Ascending aorta (tissue), 2 donors: Measurements from ENCODE around the gene LBR. TPM values are rescaled to one million over a fixed set of nuclear protein-coding genes. Genes with fewer than 3 reads are reported as not detected.

ENCODE experiments used
- DNase-seq, 2 donors: peaks; one replicate each; pipeline ENCODE4 v3.0.0-alpha.2; 2019; ENCODE audit warnings: low spot score in 2 of 2
- H3K27ac ChIP-seq, 2 donors: fragments of 200-600 bp; sonication (generic); one replicate each; pipeline ENCODE4 v1.5.1; 2016 to 2017; ENCODE audit warnings: mild to moderate bottlenecking in 1 of 2
- H3K27me3 ChIP-seq: fragments of 200-600 bp; sonication (generic); one replicate; pipeline ENCODE4 v1.5.1; 2017
- H3K36me3 ChIP-seq, 2 donors: fragments of 200-600 bp; sonication (generic); one replicate each; pipeline ENCODE4 v1.5.1; 2016
- H3K4me1 ChIP-seq, 2 donors: fragments of 200-600 bp; sonication (generic); one replicate each; pipeline ENCODE4 v1.5.1; 2016 to 2017; ENCODE audit warnings: mild to moderate bottlenecking in 1 of 2
- H3K4me3 ChIP-seq, 2 donors: fragments of 200-600 bp; sonication (generic); one replicate each; pipeline ENCODE4 v1.5.1; 2016 to 2017; ENCODE audit warnings: mild to moderate bottlenecking in 1 of 2
- H3K9me3 ChIP-seq, 2 donors: fragments of 200-600 bp; sonication (generic); one replicate each; pipeline ENCODE4 v1.5.1; 2016
- CTCF ChIP-seq, 3 experiments: fragments of 200-600 bp in 2 of 3; fragments of 450-650 bp in 1 of 3; sonication (generic) in 2 of 3; IDR thresholded peaks; one replicate each; pipeline ENCODE4 v1.5.1; 2016 to 2019; ENCODE audit warnings: antibody characterized with exemption in 3 of 3, mild to moderate bottlenecking in 1 of 3, moderate library complexity in 1 of 3
- intact Hi-C: fragments of 100-400 bp; cut with DNase I; formaldehyde crosslinking; loops from one replicate; pipeline ENCODE4 v1.15.1; 2023
- total RNA-seq: library from RNA; depleted of rRNA; stranded (reverse); fragments of >200 nt; gene quantifications from one replicate; pipeline ENCODE4 v1.1.0, GENCODE V29; 2016

LBR gene
- total RNA-seq, 1 donor from 2014 or later = 21.1 TPM

- H3K27me3 ChIP-seq = no peaks in the 10 kb centered on the region
- intact Hi-C loops = loop anchor here (1.0 to 5.0 kb wide), 5 partner anchors 18 to 1888 kb away; partner anchors contain the start of genes CDC42BPA, PSEN2, PYCR2 and SDE2
- H3K4me1 ChIP-seq = peaks cover 3 to 26% of the 10 kb centered on the region in 2 donors
- H3K9me3 ChIP-seq = no peaks in the 10 kb centered on the region
- peak overlapping the region; percentile 52 to 89 for H3K27ac ChIP-seq
- no peak for TF ChIP-seq CTCF (IDR thresholded peaks at IDR 0.05)
- no peak for DNase-seq
- peak overlapping the region; percentile 94 to 98 for H3K4me3 ChIP-seq
- no peaks in the 10 kb centered on the region for H3K36me3 ChIP-seq
These were observed 1.1 kb upstream of the LBR start for GRCh38 chr1:225428881-225429455.

- intact Hi-C loops = loop anchor here (1.0 to 5.0 kb wide), 5 partner anchors 19 to 1889 kb away; partner anchors contain the start of genes CDC42BPA, PSEN2, PYCR2 and SDE2
- H3K4me1 ChIP-seq = peaks cover 3 to 26% of the 10 kb centered on the region in 2 donors
- no peaks in the 10 kb centered on the region for H3K27me3 ChIP-seq
- no peaks in the 10 kb centered on the region for H3K36me3 ChIP-seq
- peak overlapping the region; percentile 52 to 89 for H3K27ac ChIP-seq
- no peak for TF ChIP-seq CTCF (IDR thresholded peaks at IDR 0.05)
- no peaks in the 10 kb centered on the region for H3K9me3 ChIP-seq
- DNase-seq = peak; percentile 80 to 96
- peak overlapping the region; percentile 94 to 98 for H3K4me3 ChIP-seq
These were observed 436 bp upstream of the LBR start for GRCh38 chr1:225428068-225428880.

GRCh38 chr1:225426395-225427234, 1.2 kb downstream of the LBR start:
- DNase-seq = no peak
- Histone ChIP-seq H3K27ac (peak overlapping the region; percentile 52 to 89), H3K36me3 (no peaks in the 10 kb centered on the region), H3K27me3 (no peaks in the 10 kb centered on the region), H3K4me1 (peaks cover 3 to 26% of the 10 kb centered on the region in 2 donors), H3K9me3 (no peaks in the 10 kb centered on the region), H3K4me3 (peak overlapping the region; percentile 94 to 98)
- TF ChIP-seq CTCF (IDR thresholded peaks at IDR 0.05) = no peak
- intact Hi-C loops = loop anchor here (5.0 kb wide), 3 partner anchors 496 to 1891 kb away; partner anchors contain the start of genes CDC42BPA, PSEN2 and PYCR2

GRCh38 chr1:225425201-225425786, 2.5 kb downstream of the LBR start:
- Histone ChIP-seq H3K4me1 (peaks cover 3 to 26% of the 10 kb centered on the region in 2 donors), H3K27me3 (no peaks in the 10 kb centered on the region), H3K9me3 (no peaks in the 10 kb centered on the region), H3K4me3 (no peak overlapping the region), H3K27ac (no peak overlapping the region), H3K36me3 (no peaks in the 10 kb centered on the region)
- intact Hi-C loops = loop anchor here (5.0 kb wide), 3 partner anchors 497 to 1892 kb away; partner anchors contain the start of genes CDC42BPA, PSEN2 and PYCR2
- DNase-seq = no peak
- no peak for TF ChIP-seq CTCF (IDR thresholded peaks at IDR 0.05)
